Omental fat pad (tissue), 4 donors: ENCODE results near the gene CNDP1. TPM values are rescaled to one million over a fixed set of nuclear protein-coding genes. Genes with fewer than 3 reads are reported as not detected.

Experiments
- ATAC-seq: fragments of 150-250 bp; one replicate; pipeline ENCODE4 v1.9.1; 2016; ENCODE audit warnings: mild to moderate bottlenecking, moderate library complexity; ENCODE audit not compliant: low FRiP score
- DNase-seq: peaks from one replicate; pipeline ENCODE4 v3.0.0-alpha.2; 2019; ENCODE audit warnings: low spot score
- CTCF ChIP-seq, 3 donors: fragments of 450-650 bp; IDR thresholded peaks; one replicate each; pipeline ENCODE4 v1.5.1; 2016 to 2017; ENCODE audit warnings: antibody characterized with exemption in 3 of 3, mild to moderate bottlenecking in 3 of 3, moderate library complexity in 2 of 3
- total RNA-seq, 4 donors: library from RNA; depleted of rRNA; stranded (reverse); fragments of >200 nt; gene quantifications; one replicate each; pipeline ENCODE4 v1.1.0, GENCODE V29; 2016

The CNDP1 gene
- total RNA-seq, 4 donors from 2014 or later = not detected

GRCh38 chr18:74631212-74631611 lies 96.9 kb downstream of the CNDP1 start:
- TF ChIP-seq CTCF (IDR thresholded peaks at IDR 0.05) = no peak
- no peak for ATAC-seq

GRCh38 chr18:74631623-74632350 lies 97.5 kb downstream of the CNDP1 start:
- DNase-seq (no peak), ATAC-seq (no peak)
- no peak for TF ChIP-seq CTCF (IDR thresholded peaks at IDR 0.05)

More at GRCh38 chr18:74631212-74631611, 96.9 kb downstream of the CNDP1 start:
- no peak for DNase-seq

- ATAC-seq (no peak), DNase-seq (no peak)
- no peak for TF ChIP-seq CTCF (IDR thresholded peaks at IDR 0.05)
These were observed 98.0 kb downstream of the CNDP1 start for GRCh38 chr18:74632351-74632679.

GRCh38 chr18:74632856-74633255 lies 98.6 kb downstream of the CNDP1 start:
- DNase-seq (no peak), ATAC-seq (no peak)
- no peak for TF ChIP-seq CTCF (IDR thresholded peaks at IDR 0.05)

- ATAC-seq (no peak), DNase-seq (no peak)
- no peak for TF ChIP-seq CTCF (IDR thresholded peaks at IDR 0.05)
These were observed 99.5 kb downstream of the CNDP1 start for GRCh38 chr18:74633652-74634352.

GRCh38 chr18:74635224-74635975 lies 101.1 kb downstream of the CNDP1 start:
- ATAC-seq = no peak
- no peak for DNase-seq
- TF ChIP-seq CTCF (IDR thresholded peaks at IDR 0.05) = no peak

Other genes with a start within 250 kb of the CNDP1 start
- 100 to 1,000 TPM; 258 to 547 (median 341) TPM for gene CYB5A, start 242.5 kb upstream of the CNDP1 start, total RNA-seq
- gene C18orf63, start 218.7 kb upstream of the CNDP1 start, total RNA-seq = not detected
- gene DIPK1C, start 77.2 kb upstream of the CNDP1 start, total RNA-seq = under 1 TPM in 1 of 4 donors, not detected in 3; 0.28 TPM
- 100 to 1,000 TPM in 1 of 4 donors, 10 to 100 TPM in 3; 78.8 to 132 (median 89.3) TPM for gene CNDP2, start 38.1 kb upstream of the CNDP1 start, total RNA-seq
- gene ZNF407, start 63.4 kb downstream of the CNDP1 start, total RNA-seq = 10 to 100 TPM; 13.4 to 26.7 (median 19.7) TPM